Keratinocyte (primary cell): ENCODE data around the gene ATP1A4.

Experiments used
- EZH2 ChIP-seq: IDR thresholded peaks from one replicate; pipeline ENCODE4 v1.6.1; 2012; ENCODE audit warnings: inconsistent platforms, mild to moderate bottlenecking, low read length, moderate library complexity
- TF ChIP-seq, protein P1 (sequence below), 3 experiments: IDR thresholded peaks in 1 of 3; conservative IDR thresholded peaks in 1 of 3; optimal IDR thresholded peaks in 1 of 3; 2 replicates in 2 of 3; 3 replicates in 1 of 3; pipeline versions ENCODE3 to v1.5.1; 2011; ENCODE audit warnings: low read length in 3 of 3, mild to moderate bottlenecking in 3 of 3, moderate library complexity in 2 of 3, control low read depth in 1 of 3, inconsistent platforms in 1 of 3; ENCODE audit not compliant: insufficient read depth in 2 of 3; ENCODE audit errors: extremely low read depth in 1 of 3

GRCh38 chr1:160131803-160132565 lies 19.4 kb upstream of the ATP1A4 start:
- TF ChIP-seq, protein P1, sequence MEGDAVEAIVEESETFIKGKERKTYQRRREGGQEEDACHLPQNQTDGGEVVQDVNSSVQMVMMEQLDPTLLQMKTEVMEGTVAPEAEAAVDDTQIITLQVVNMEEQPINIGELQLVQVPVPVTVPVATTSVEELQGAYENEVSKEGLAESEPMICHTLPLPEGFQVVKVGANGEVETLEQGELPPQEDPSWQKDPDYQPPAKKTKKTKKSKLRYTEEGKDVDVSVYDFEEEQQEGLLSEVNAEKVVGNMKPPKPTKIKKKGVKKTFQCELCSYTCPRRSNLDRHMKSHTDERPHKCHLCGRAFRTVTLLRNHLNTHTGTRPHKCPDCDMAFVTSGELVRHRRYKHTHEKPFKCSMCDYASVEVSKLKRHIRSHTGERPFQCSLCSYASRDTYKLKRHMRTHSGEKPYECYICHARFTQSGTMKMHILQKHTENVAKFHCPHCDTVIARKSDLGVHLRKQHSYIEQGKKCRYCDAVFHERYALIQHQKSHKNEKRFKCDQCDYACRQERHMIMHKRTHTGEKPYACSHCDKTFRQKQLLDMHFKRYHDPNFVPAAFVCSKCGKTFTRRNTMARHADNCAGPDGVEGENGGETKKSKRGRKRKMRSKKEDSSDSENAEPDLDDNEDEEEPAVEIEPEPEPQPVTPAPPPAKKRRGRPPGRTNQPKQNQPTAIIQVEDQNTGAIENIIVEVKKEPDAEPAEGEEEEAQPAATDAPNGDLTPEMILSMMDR (optimal IDR thresholded peaks at IDR 0.05 in 1 of 3, IDR thresholded peaks at IDR 0.05 in 1 of 3, conservative IDR thresholded peaks at IDR 0.05 in 1 of 3; ENCODE audit: extremely low read depth in 1 of 3, insufficient read depth in 2 of 3, low read length in 3 of 3): no peak
- TF ChIP-seq EZH2: no peak
